H1 (cell line): ENCODE results near the gene HOXC5. TPM values are rescaled to one million over a fixed set of nuclear protein-coding genes. Genes with fewer than 3 reads are reported as not detected.
A peak's percentile ranks its signal among the peaks of the same experiment; 100 is the strongest.

ENCODE experiments used
- CHD1 ChIP-seq: IDR thresholded peaks from 2 replicates; pipeline ENCODE4 v1.6.1; 2012; ENCODE audit warnings: low read depth, low read length, improper control_type of control experiment
- CHD2 ChIP-seq: IDR thresholded peaks from 2 replicates; pipeline ENCODE4 v1.6.1; 2012; ENCODE audit warnings: low read length, improper control_type of control experiment
- CTBP2 ChIP-seq: IDR thresholded peaks from 2 replicates; pipeline ENCODE4 v1.7.0; 2011; ENCODE audit warnings: borderline replicate concordance, mild to moderate bottlenecking, moderate library complexity, mixed read lengths, low read length; ENCODE audit not compliant: insufficient read depth, insufficient read length
- SIRT6 ChIP-seq: IDR thresholded peaks from one replicate; pipeline ENCODE4 v1.7.1; 2012; ENCODE audit warnings: low read length, inconsistent platforms
- SP1 ChIP-seq: IDR thresholded peaks from 2 replicates; pipeline ENCODE4 v1.6.1; 2011; ENCODE audit warnings: low read depth, low read length
- SRF ChIP-seq: IDR thresholded peaks from 2 replicates; pipeline ENCODE4 v1.6.1; 2011; ENCODE audit warnings: mild to moderate bottlenecking, low read depth, low read length, moderate library complexity
- SUZ12 ChIP-seq: fragments of 200-600 bp; sonication (generic); IDR thresholded peaks from 2 replicates; pipeline ENCODE4 v1.6.1; 2012; ENCODE audit warnings: mild to moderate bottlenecking, inconsistent platforms, low read length, moderate library complexity, mixed read lengths
- TAF1 ChIP-seq: IDR thresholded peaks from 2 replicates; pipeline ENCODE4 v1.6.1; 2011; ENCODE audit warnings: mild to moderate bottlenecking, low read depth, low read length
- polyA plus RNA-seq, 7 experiments: library from polyadenylated mRNA; depleted of rRNA in 3 of 7; stranded (reverse) in 5 of 7; unstranded in 2 of 7; fragments of >200 nt in 5 of 7; fragments of 200-250 nt in 2 of 7; gene quantifications; 1 replicate in 5 of 7; 2 replicates in 1 of 7; 4 replicates in 1 of 7; pipeline versions ENCODE4 v1.2.1 to v1.2.3, GENCODE V29; 2011 to 2013; ENCODE audit warnings: missing spikeins in 2 of 7, mixed read lengths in 2 of 7
- total RNA-seq: library from RNA; stranded (reverse); fragmentation: NEBNext Ultra II Directional; extraction: Animal tissue kit (Norgen Biotek cat#: 25700); gene quantifications from 2 replicates; pipeline ENCODE4 v1.2.1, GENCODE V29; 2021
- TF ChIP-seq, protein P1 (sequence below): IDR thresholded peaks from 2 replicates; pipeline ENCODE4 v1.6.1; 2012; ENCODE audit warnings: inconsistent platforms

Gene HOXC5
- total and polyA plus RNA-seq, 2 of the 8 experiments (the other 6 are each of a cell fraction or from before 2014, with no cell fraction given): not detected

DNA sequence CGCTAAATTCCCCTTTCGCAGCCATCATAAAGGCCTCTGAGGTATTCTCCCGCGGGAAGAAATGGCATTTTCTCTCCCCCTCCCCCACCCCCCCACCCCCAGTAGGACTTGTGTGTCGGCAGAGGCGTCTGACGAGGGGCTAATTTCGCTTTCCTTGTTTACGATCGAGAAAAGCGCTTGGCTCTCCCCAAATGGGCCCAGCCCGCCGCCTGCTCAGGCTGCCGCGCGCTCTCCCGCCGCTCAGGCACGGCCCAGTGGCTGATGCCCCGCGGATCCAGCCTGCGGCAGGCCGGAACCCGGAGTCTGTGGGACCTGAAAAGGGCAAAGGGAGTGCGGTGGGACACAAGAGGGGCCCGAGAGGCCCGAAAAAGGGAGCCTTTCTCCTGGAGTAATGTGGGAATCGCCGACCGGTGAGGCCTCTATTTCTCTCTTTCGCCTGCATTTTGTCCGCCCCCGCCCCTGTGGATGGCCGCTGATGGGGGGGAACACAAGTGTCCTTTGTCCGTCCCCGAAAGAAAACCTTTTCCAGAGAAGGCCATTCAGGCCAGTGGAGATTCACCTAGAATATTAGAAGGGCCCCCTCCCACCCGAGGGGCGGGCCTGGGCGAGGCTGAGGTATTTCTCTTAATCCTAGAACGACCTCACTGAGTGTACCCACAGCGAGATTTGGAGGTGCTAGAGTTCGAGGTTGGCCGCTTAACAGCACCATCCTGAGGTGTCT, 13.6 kb upstream of the HOXC5 start (continued):
- peak; percentile 75 for TF ChIP-seq SUZ12
- no peak for TF ChIP-seq SIRT6
- TF ChIP-seq CTBP2: peak; percentile 69
- no peak for TF ChIP-seq SRF
- TF ChIP-seq CHD1: no peak
- TF ChIP-seq SP1: no peak
- TF ChIP-seq, protein P1, sequence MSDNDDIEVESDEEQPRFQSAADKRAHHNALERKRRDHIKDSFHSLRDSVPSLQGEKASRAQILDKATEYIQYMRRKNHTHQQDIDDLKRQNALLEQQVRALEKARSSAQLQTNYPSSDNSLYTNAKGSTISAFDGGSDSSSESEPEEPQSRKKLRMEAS: 0 out of 2 replicates have a peak, but pooled peaks have one; percentile 14
- TF ChIP-seq TAF1: no peak
- TF ChIP-seq CHD2: no peak
